Esophagus muscularis mucosa (tissue), 3 donors: Measurements from ENCODE around the gene CENPP.

Experiments used
- POLR2A ChIP-seq: fragments of 450-650 bp; IDR thresholded peaks from one replicate; pipeline ENCODE4 v1.6.1; 2017; ENCODE audit warnings: antibody characterized with exemption, moderate library complexity, mild to moderate bottlenecking, low read depth
- POLR2AphosphoS5 ChIP-seq, 2 donors: sonication (generic); formaldehyde crosslinking; IDR thresholded peaks; one replicate each; pipeline ENCODE4 v1.6.1; 2017; ENCODE audit warnings: antibody characterized with exemption in 2 of 2
- TF ChIP-seq, protein P1 (sequence below), 3 experiments: fragments of 200-600 bp in 2 of 3; fragments of 450-650 bp in 1 of 3; sonication (generic) in 2 of 3; IDR thresholded peaks; one replicate each; pipeline ENCODE4 v1.5.1; 2017 to 2019; ENCODE audit warnings: antibody characterized with exemption in 3 of 3, mild to moderate bottlenecking in 2 of 3, moderate library complexity in 1 of 3

- TF ChIP-seq, protein P1, sequence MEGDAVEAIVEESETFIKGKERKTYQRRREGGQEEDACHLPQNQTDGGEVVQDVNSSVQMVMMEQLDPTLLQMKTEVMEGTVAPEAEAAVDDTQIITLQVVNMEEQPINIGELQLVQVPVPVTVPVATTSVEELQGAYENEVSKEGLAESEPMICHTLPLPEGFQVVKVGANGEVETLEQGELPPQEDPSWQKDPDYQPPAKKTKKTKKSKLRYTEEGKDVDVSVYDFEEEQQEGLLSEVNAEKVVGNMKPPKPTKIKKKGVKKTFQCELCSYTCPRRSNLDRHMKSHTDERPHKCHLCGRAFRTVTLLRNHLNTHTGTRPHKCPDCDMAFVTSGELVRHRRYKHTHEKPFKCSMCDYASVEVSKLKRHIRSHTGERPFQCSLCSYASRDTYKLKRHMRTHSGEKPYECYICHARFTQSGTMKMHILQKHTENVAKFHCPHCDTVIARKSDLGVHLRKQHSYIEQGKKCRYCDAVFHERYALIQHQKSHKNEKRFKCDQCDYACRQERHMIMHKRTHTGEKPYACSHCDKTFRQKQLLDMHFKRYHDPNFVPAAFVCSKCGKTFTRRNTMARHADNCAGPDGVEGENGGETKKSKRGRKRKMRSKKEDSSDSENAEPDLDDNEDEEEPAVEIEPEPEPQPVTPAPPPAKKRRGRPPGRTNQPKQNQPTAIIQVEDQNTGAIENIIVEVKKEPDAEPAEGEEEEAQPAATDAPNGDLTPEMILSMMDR (IDR thresholded peaks at IDR 0.05) = no peak
- TF ChIP-seq POLR2AphosphoS5 (IDR thresholded peaks at IDR 0.05) (no peak), POLR2A (no peak)
Observed at GRCh38 chr9:92576175-92576574, 250.4 kb downstream of the CENPP start.
